Activated CD4-positive, alpha-beta T cell treated with anti-CD3 and anti-CD28 coated beads for 36 hours (primary cell): ENCODE data around the gene PICALM. TPM values are rescaled to one million over a fixed set of nuclear protein-coding genes. Genes with fewer than 3 reads are reported as not detected.
"Not testable (repeated sequence)": the region's sequence is repeated elsewhere in the genome, so short reads cannot be mapped to it uniquely, and the experiment has no call there.

ENCODE experiments used
- ATAC-seq: fragments of 200-7000 bp; cut with Tn5 transposase; one replicate; pipeline ENCODE4 v1.10.0; 2021; ENCODE audit warnings: mild to moderate bottlenecking, moderate library complexity
- CTCF ChIA-PET: fragments of 350-600 bp; sonication (Branson Sonifier 250); formaldehyde crosslinking; loops from one replicate; lab custom pipeline; 2021; ENCODE audit warnings: antibody characterized with exemption; lab: Charles Lee
- POLR2A ChIA-PET: fragments of 350-600 bp; sonication (Branson Sonifier 250); formaldehyde crosslinking; loops from one replicate; lab custom pipeline; 2021; ENCODE audit warnings: antibody characterized with exemption, inconsistent platforms; lab: Charles Lee
- DNase-seq: peaks from one replicate; pipeline ENCODE4 v3.0.0-alpha.2; 2020
- H3K27ac Mint-ChIP-seq: one replicate; pipeline ENCODE4 v1.8.0; 2021; ENCODE audit warnings: mixed read lengths
- H3K27me3 Mint-ChIP-seq: one replicate; pipeline ENCODE4 v1.8.0; 2021; ENCODE audit warnings: mixed read lengths
- H3K36me3 Mint-ChIP-seq: one replicate; pipeline ENCODE4 v1.8.0; 2021; ENCODE audit warnings: low read depth, mixed read lengths
- H3K4me1 Mint-ChIP-seq: one replicate; pipeline ENCODE4 v1.8.0; 2021; ENCODE audit warnings: mixed read lengths
- H3K4me3 Mint-ChIP-seq: one replicate; pipeline ENCODE4 v1.8.0; 2021; ENCODE audit warnings: mild to moderate bottlenecking, moderate library complexity, mixed read lengths
- H3K9me3 Mint-ChIP-seq: one replicate; pipeline ENCODE4 v1.8.0; 2021; ENCODE audit warnings: low read depth, mixed read lengths
- intact Hi-C, 2 experiments: fragments of 100-400 bp; cut with DNase I in 1 of 2; cut with micrococcal nuclease in 1 of 2; formaldehyde crosslinking; loops; one replicate each; pipeline versions ENCODE4 v1.14.2 to v1.15.1; 2022 to 2024; cut with DNase I, micrococcal nuclease
- total RNA-seq, 2 experiments: library from RNA; stranded (reverse); gene quantifications; one replicate each; pipeline ENCODE4 v1.2.3, GENCODE V29; 2021

Gene PICALM
- total RNA-seq, 2 experiments from 2014 or later = 63.8 to 88.3 TPM

GRCh38 chr11:86106031-86106430 is 37.1 kb upstream of the PICALM start:
- POLR2A ChIA-PET, intact Hi-C loops, H3K4me1 Mint-ChIP-seq, H3K36me3 Mint-ChIP-seq, DNase-seq, CTCF ChIA-PET, H3K4me3 Mint-ChIP-seq, H3K27ac Mint-ChIP-seq, H3K27me3 Mint-ChIP-seq, ATAC-seq, H3K9me3 Mint-ChIP-seq: not testable (repeated sequence)

GRCh38 chr11:86105601-86106000 is 36.7 kb upstream of the PICALM start:
- H3K27me3 Mint-ChIP-seq, H3K4me3 Mint-ChIP-seq, POLR2A ChIA-PET, intact Hi-C loops, H3K9me3 Mint-ChIP-seq, H3K4me1 Mint-ChIP-seq, H3K27ac Mint-ChIP-seq, CTCF ChIA-PET, ATAC-seq, DNase-seq, H3K36me3 Mint-ChIP-seq: not testable (repeated sequence)

DNA sequence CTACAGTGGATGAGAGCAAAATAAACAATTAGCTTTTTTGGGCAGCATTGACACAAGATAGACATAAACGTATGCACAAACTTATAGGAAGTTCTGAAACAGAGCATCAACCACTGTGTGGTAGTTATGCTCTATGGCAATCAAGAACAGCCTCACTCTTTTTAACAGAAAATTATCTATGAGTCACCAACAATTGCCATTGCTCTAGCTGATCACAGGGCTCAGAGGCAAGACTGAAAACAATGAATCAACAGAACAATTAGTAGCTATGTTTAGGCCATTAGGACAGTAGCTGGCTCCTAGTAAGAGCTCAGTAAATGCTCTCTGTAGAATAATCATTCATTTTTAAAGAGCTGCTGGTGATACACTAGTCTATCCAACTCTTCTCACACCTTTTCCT is 34.9 kb upstream of the PICALM start:
- intact Hi-C loops = no loop called here
- H3K4me1 Mint-ChIP-seq = peaks cover 3% of the 10 kb centered on the region
- H3K27ac Mint-ChIP-seq = no peak overlapping the region
- no peak for DNase-seq
- peaks cover 8% of the 10 kb centered on the region for H3K27me3 Mint-ChIP-seq
- ChIA-PET POLR2A (no interaction called here), CTCF (interaction anchor here (0.5 to 1.0 kb wide), 5 partner anchors 55 to 1693 kb away, joined by 3 to 4 read pairs (median 3); no protein-coding TSS in a partner anchor)
- no peak for ATAC-seq
- H3K4me3 Mint-ChIP-seq = no peak overlapping the region
- H3K36me3 Mint-ChIP-seq = no peaks in the 10 kb centered on the region
- no peaks in the 10 kb centered on the region for H3K9me3 Mint-ChIP-seq

DNA sequence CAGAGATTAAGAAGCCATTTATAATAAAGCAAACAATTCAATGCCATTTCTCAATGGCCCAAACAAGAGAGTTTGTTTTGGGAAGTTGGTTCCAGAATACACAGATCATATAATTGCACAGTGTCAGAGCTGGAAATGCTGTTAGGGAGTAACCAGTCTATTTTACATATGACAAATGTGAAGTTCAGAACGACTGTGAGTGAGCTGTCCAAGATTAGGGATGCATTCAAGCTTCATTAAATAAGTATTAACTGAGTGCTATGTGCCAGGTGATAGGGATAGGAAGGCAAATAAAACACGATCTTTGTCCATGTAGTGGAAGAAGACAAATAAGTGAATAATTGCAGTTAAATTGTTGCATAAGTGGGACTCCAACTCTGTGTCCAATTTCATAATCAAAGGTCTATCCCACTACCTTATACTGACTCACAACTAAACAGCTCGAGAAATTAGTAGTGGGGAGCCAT is 33.1 kb upstream of the PICALM start:
- Mint-ChIP-seq H3K4me1 (no peaks in the 10 kb centered on the region), H3K36me3 (no peaks in the 10 kb centered on the region), H3K27ac (no peak overlapping the region), H3K9me3 (no peaks in the 10 kb centered on the region), H3K27me3 (peaks cover 6% of the 10 kb centered on the region), H3K4me3 (no peak overlapping the region)
- intact Hi-C loops = no loop called here
- ATAC-seq (no peak), DNase-seq (no peak)
- ChIA-PET POLR2A (no interaction called here), CTCF (interaction anchor here (1.4 kb wide), 1 partner anchor 14 kb away, joined by 6 read pairs; no protein-coding TSS in a partner anchor)

- no peaks in the 10 kb centered on the region for H3K4me1 Mint-ChIP-seq
- no peaks in the 10 kb centered on the region for H3K36me3 Mint-ChIP-seq
- ChIA-PET POLR2A (no interaction called here), CTCF (interaction anchor here (1.4 kb wide), 1 partner anchor 15 kb away, joined by 6 read pairs; no protein-coding TSS in a partner anchor)
- ATAC-seq (no peak), DNase-seq (no peak)
- peaks cover 6% of the 10 kb centered on the region for H3K27me3 Mint-ChIP-seq
- no peak overlapping the region for H3K27ac Mint-ChIP-seq
- intact Hi-C loops = no loop called here
- H3K4me3 Mint-ChIP-seq = no peak overlapping the region
- no peaks in the 10 kb centered on the region for H3K9me3 Mint-ChIP-seq
These were observed 32.6 kb upstream of the PICALM start for GRCh38 chr11:86101493-86101892.

DNA sequence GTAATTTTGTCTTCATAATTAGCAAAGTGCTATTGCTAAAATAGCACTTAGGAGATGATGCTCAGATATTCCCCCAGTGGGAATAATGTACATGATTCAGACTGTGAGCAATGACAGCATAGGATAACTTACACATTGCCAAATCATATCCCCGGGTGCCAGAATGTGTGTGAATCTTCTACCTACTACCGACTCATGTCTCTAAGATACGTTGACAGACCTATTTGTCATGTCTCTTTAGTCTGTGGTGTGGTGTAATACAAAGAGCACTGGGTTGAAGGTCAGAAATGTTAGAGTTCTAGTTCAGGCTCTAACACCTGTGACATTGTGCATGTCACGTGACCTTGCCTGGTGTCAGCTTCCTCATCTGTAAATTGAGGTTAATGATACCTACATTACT is 31.0 kb upstream of the PICALM start:
- H3K4me1 Mint-ChIP-seq = no peaks in the 10 kb centered on the region
- no peak overlapping the region for H3K27ac Mint-ChIP-seq
- H3K36me3 Mint-ChIP-seq = no peaks in the 10 kb centered on the region
- H3K9me3 Mint-ChIP-seq = no peaks in the 10 kb centered on the region
- ChIA-PET POLR2A (no interaction called here), CTCF (no interaction called here)
- ATAC-seq (peak; percentile 78), DNase-seq (peak; percentile 6)
- intact Hi-C loops = no loop called here
- peaks cover 6% of the 10 kb centered on the region for H3K27me3 Mint-ChIP-seq
- H3K4me3 Mint-ChIP-seq = no peak overlapping the region

DNA sequence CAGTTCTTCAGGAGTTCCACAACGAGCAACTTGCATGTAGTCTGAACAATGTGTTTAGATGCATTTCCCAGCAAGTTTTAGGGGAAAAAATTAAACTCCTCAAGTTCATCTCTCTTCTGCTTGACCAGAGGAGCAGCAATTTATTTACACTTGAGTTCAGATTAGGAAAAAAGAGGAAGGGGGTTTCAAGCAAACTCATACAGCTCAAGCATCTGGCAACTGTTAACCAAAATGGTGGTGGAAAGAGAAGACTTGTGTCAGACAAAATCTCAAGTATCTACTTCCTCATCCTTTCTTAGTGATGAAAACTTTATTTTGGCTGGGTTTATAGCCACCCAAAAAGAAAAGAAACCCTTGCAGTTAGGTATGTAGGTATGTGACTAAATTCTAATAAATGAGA is 29.1 kb upstream of the PICALM start:
- no peak for DNase-seq
- H3K4me1 Mint-ChIP-seq = no peaks in the 10 kb centered on the region
- ChIA-PET CTCF (interaction anchor here (1.2 kb wide), 1 partner anchor 85 kb away, joined by 3 read pairs; no protein-coding TSS in a partner anchor), POLR2A (no interaction called here)
- no peaks in the 10 kb centered on the region for H3K9me3 Mint-ChIP-seq
- H3K27ac Mint-ChIP-seq = no peak overlapping the region
- H3K36me3 Mint-ChIP-seq = no peaks in the 10 kb centered on the region
- ATAC-seq = no peak
- intact Hi-C loops = no loop called here
- no peak overlapping the region for H3K4me3 Mint-ChIP-seq
- H3K27me3 Mint-ChIP-seq = peaks cover 6% of the 10 kb centered on the region

DNA sequence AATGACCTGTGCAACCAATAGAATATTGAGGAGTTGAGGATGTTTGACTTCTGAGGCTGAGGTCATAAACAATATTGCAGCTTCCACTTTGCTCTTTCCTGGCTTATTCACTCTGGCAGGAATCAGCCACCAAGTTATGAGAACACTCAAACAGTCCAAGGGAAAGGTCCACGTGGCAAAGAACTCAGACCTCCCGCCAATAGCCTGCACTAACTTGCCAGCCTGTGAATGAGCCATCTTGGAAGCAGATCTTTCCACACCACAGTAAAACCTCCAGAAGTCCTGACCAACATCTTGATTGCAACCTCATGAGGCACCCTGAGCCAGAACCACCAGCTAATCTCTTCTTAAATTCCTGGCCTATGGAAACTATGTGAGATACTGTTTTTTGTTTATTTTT is 22.7 kb upstream of the PICALM start:
- CTCF ChIA-PET = interaction anchor here (0.6 kb wide), 1 partner anchor 119 kb away, joined by 6 read pairs; no protein-coding TSS in a partner anchor
- DNase-seq = no peak

DNA sequence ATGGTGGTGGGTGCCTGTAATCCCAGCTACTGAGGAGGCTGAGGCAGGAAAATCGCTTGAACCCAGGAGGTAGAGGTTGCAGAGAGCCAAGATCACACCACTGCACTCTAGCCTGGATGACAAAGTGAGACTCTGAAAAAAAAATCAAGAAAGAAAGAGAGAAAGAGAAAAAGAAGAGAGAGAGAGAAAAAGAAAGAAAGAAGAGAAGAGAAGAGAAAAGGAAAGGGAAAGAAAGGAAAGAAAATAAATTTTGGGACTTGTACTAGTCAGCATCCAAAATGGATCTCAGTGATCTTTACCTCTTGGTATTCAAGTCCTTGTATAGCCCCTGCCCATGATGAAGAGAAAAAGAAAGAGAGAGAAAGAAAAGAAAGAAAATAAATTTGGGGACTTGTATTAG is 22.2 kb upstream of the PICALM start:
- Mint-ChIP-seq H3K4me1 (no peaks in the 10 kb centered on the region), H3K27ac (no peak overlapping the region), H3K36me3 (no peaks in the 10 kb centered on the region), H3K9me3 (no peaks in the 10 kb centered on the region), H3K27me3 (no peaks in the 10 kb centered on the region), H3K4me3 (no peak overlapping the region)
- no peak for ATAC-seq
- no peak for DNase-seq
- CTCF ChIA-PET = no interaction called here
- POLR2A ChIA-PET = no interaction called here
- intact Hi-C loops = no loop called here

More for the DNA sequence above, 22.7 kb upstream of the PICALM start:
- Mint-ChIP-seq H3K4me1 (no peaks in the 10 kb centered on the region), H3K4me3 (no peak overlapping the region), H3K27ac (no peak overlapping the region), H3K36me3 (no peaks in the 10 kb centered on the region), H3K9me3 (no peaks in the 10 kb centered on the region), H3K27me3 (no peaks in the 10 kb centered on the region)
- POLR2A ChIA-PET = no interaction called here
- ATAC-seq = no peak
- intact Hi-C loops = no loop called here

DNA sequence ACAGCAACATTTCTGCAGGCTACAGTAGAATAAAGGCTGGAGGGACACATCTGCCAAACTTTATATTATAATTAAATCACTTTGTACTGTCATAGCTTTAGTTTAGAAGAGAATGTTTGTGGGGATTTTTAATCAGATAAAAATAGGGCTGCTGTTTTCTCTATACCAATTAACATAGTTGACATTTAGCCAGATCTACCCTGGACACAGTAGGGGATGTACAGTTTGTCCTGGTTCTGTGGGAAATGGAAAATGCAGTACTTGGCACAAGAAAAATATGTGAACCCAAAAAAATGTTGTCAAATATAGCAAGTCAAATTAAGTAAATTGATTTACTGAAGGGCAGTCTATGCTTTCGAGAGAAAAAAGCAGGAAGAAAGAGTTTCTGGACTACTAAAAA is 20.8 kb upstream of the PICALM start:
- intact Hi-C loops = no loop called here
- ATAC-seq (no peak), DNase-seq (no peak)
- Mint-ChIP-seq H3K27me3 (no peaks in the 10 kb centered on the region), H3K36me3 (no peaks in the 10 kb centered on the region), H3K4me3 (no peak overlapping the region), H3K9me3 (no peaks in the 10 kb centered on the region), H3K4me1 (no peaks in the 10 kb centered on the region), H3K27ac (no peak overlapping the region)
- ChIA-PET POLR2A (no interaction called here), CTCF (interaction anchor here (1.8 kb wide), 1 partner anchor 87 kb away, joined by 4 read pairs; no protein-coding TSS in a partner anchor)

DNA sequence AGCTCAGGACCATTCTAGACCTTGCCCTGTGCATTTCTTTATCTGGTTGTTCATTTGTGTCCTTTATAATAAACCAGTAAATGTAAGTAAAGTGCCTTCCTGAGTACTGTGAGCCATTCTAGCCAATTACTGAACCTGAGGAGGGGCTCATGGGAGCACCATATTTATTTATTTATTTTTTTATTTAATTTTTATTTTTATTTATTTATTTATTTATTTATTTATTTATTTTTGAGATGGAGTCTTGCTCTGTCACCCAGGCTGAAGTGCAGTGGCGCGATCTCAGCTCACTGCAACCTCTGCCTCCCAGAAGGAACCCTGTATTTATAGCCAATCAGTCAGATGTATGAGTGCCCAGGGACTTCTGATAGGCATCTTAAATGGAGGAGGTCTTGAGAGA is 18.8 kb upstream of the PICALM start:
- CTCF ChIA-PET = interaction anchor here (1.0 kb wide), 1 partner anchor 106 kb away, joined by 3 read pairs; no protein-coding TSS in a partner anchor
- H3K4me3 Mint-ChIP-seq, DNase-seq, ATAC-seq, intact Hi-C loops, H3K27ac Mint-ChIP-seq, H3K4me1 Mint-ChIP-seq, H3K27me3 Mint-ChIP-seq, H3K36me3 Mint-ChIP-seq, POLR2A ChIA-PET, H3K9me3 Mint-ChIP-seq: not testable (repeated sequence)

DNA sequence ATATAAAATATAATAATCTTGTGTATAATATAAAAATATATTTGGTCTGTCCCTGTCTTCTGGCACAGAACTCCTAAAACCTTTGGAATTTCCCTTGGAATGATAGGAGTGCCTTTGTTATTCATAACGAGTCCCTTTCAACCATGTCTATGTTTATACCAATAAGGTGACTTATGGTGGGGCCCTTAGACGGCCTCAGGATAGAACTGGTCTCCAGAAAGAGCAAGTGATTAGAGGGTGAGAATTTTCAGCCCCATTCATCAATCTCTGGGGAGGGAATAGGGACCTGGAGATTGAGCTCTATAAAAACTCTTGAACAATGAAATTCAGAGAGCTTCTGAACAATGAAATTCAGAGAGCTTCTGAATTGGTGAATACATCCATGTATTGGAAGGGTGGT is 18.4 kb upstream of the PICALM start:
- Mint-ChIP-seq H3K9me3 (no peaks in the 10 kb centered on the region), H3K27me3 (no peaks in the 10 kb centered on the region), H3K36me3 (no peaks in the 10 kb centered on the region), H3K4me3 (no peak overlapping the region), H3K27ac (no peak overlapping the region), H3K4me1 (no peaks in the 10 kb centered on the region)
- intact Hi-C loops = no loop called here
- CTCF ChIA-PET = interaction anchor here (1.0 kb wide), 1 partner anchor 107 kb away, joined by 3 read pairs; no protein-coding TSS in a partner anchor
- POLR2A ChIA-PET = no interaction called here
- ATAC-seq (no peak), DNase-seq (no peak)
